Gastrocnemius medialis (tissue), 4 donors: Measurements from ENCODE around the gene SLC6A19. TPM values are rescaled to one million over a fixed set of nuclear protein-coding genes. Genes with fewer than 3 reads are reported as not detected.

Experiments used
- ATAC-seq, 2 donors: fragments of 150-250 bp; one replicate each; pipeline ENCODE4 v1.9.1; 2016
- DNase-seq, 2 donors: peaks; one replicate each; pipeline ENCODE4 v3.0.0-alpha.2; 2019
- H3K27ac ChIP-seq, 4 donors: fragments of 200-600 bp; sonication (generic); 1 replicate in 1 of 4; 2 replicates in 3 of 4; pipeline ENCODE4 v1.5.1; 2016 to 2018; ENCODE audit warnings: mild to moderate bottlenecking in 2 of 4, moderate library complexity in 1 of 4
- H3K27me3 ChIP-seq, 3 donors: fragments of 200-600 bp; sonication (generic) in 2 of 3; 1 replicate in 1 of 3; 2 replicates in 2 of 3; pipeline versions ENCODE4 v1.5.1 to v1.6.0; 2016 to 2019; ENCODE audit warnings: mild to moderate bottlenecking in 1 of 3, moderate library complexity in 1 of 3
- H3K36me3 ChIP-seq, 2 donors: fragments of 200-600 bp; sonication (generic) in 1 of 2; one replicate each; pipeline ENCODE4 v1.5.1; 2017 to 2018
- H3K4me1 ChIP-seq, 2 donors: fragments of 200-600 bp; sonication (generic) in 1 of 2; one replicate each; pipeline ENCODE4 v1.5.1; 2016 to 2017; ENCODE audit warnings: mild to moderate bottlenecking in 2 of 2
- H3K4me3 ChIP-seq, 4 donors: fragments of 200-600 bp; sonication (generic) in 3 of 4; 1 replicate in 1 of 4; 2 replicates in 3 of 4; pipeline ENCODE4 v1.5.1; 2016 to 2019; ENCODE audit warnings: mild to moderate bottlenecking in 2 of 4
- H3K9me3 ChIP-seq, 3 donors: fragments of 200-600 bp; sonication (generic) in 2 of 3; 1 replicate in 1 of 3; 2 replicates in 2 of 3; pipeline ENCODE4 v1.5.1; 2016 to 2019
- CTCF ChIP-seq, 5 experiments: fragments of 450-650 bp in 3 of 5; fragments of 200-600 bp in 2 of 5; sonication (generic) in 2 of 5; IDR thresholded peaks in 4 of 5; conservative IDR thresholded peaks in 1 of 5; 1 replicate in 4 of 5; 2 replicates in 1 of 5; pipeline ENCODE4 v1.5.1; 2016 to 2019; ENCODE audit warnings: antibody characterized with exemption in 5 of 5, mild to moderate bottlenecking in 3 of 5, moderate library complexity in 3 of 5
- POLR2A ChIP-seq, 2 donors: fragments of 450-650 bp; IDR thresholded peaks; one replicate each; pipeline ENCODE4 v1.6.1; 2017; ENCODE audit warnings: antibody characterized with exemption in 2 of 2, mild to moderate bottlenecking in 2 of 2, moderate library complexity in 2 of 2
- in situ Hi-C, 4 donors: fragments of 200-750 bp; cut with MboI; loops; one replicate each; pipeline versions ENCODE4 v1.15.0 to v1.8.0; 2017; ENCODE audit warnings: low sequenced_read_pairs in 4 of 4
- intact Hi-C: fragments of 100-400 bp; cut with DNase I; formaldehyde crosslinking; loops from one replicate; pipeline ENCODE4 v1.15.1; 2023; ENCODE audit warnings: low total_unique reads
- total RNA-seq, 4 donors: library from RNA; depleted of rRNA; stranded (reverse); fragments of >200 nt; gene quantifications; one replicate each; pipeline versions ENCODE4 v1.1.0 to v1.2.3, GENCODE V29; 2016

Gene SLC6A19
- total RNA-seq, 4 donors from 2014 or later: 0.05 TPM; not detected in 3

- Histone ChIP-seq H3K27ac (no peak overlapping the region), H3K36me3 (no peaks in the 10 kb centered on the region), H3K9me3 (no peaks in the 10 kb centered on the region), H3K27me3 (peaks cover 0 to 4% (median 0%) of the 10 kb centered on the region in 3 donors), H3K4me1 (peaks cover 5 to 7% of the 10 kb centered on the region in 2 donors), H3K4me3 (no peak overlapping the region)
- no peak for ATAC-seq
- intact Hi-C loops: no loop called here
- DNase-seq: no peak
- in situ Hi-C loops: no loop called here
- TF ChIP-seq CTCF (IDR thresholded peaks at IDR 0.05 in 4 of 5, conservative IDR thresholded peaks at IDR 0.05 in 1 of 5) (no peak), POLR2A (IDR thresholded peaks at IDR 0.05) (no peak)
These were observed 28.4 kb downstream of the SLC6A19 start for GRCh38 chr5:1229822-1230221.

- TF ChIP-seq CTCF (IDR thresholded peaks at IDR 0.05 in 4 of 5, conservative IDR thresholded peaks at IDR 0.05 in 1 of 5) (no peak), POLR2A (IDR thresholded peaks at IDR 0.05) (no peak)
- in situ Hi-C loops: no loop called here
These were observed 29.2 kb downstream of the SLC6A19 start for GRCh38 chr5:1230551-1230950.

GRCh38 chr5:1231354-1231905, 30.0 kb downstream of the SLC6A19 start:
- Histone ChIP-seq H3K27me3 (peaks cover 0 to 4% (median 3%) of the 10 kb centered on the region in 3 donors), H3K4me1 (peaks cover 5 to 7% of the 10 kb centered on the region in 2 donors), H3K27ac (no peak overlapping the region), H3K36me3 (no peaks in the 10 kb centered on the region), H3K9me3 (no peaks in the 10 kb centered on the region), H3K4me3 (no peak overlapping the region)
- TF ChIP-seq CTCF (IDR thresholded peaks at IDR 0.05 in 4 of 5, conservative IDR thresholded peaks at IDR 0.05 in 1 of 5): no peak
- TF ChIP-seq POLR2A (IDR thresholded peaks at IDR 0.05): no peak
- intact Hi-C loops: no loop called here
- ATAC-seq (no peak), DNase-seq (no peak)
- in situ Hi-C loops: no loop called here

More at GRCh38 chr5:1230551-1230950, 29.2 kb downstream of the SLC6A19 start:
- ATAC-seq (no peak), DNase-seq (no peak)
- H3K9me3 ChIP-seq: no peaks in the 10 kb centered on the region
- H3K36me3 ChIP-seq: no peaks in the 10 kb centered on the region
- H3K4me3 ChIP-seq: no peak overlapping the region
- peaks cover 0 to 4% (median 0%) of the 10 kb centered on the region in 3 donors for H3K27me3 ChIP-seq
- peaks cover 5 to 7% of the 10 kb centered on the region in 2 donors for H3K4me1 ChIP-seq
- H3K27ac ChIP-seq: no peak overlapping the region
- intact Hi-C loops: no loop called here

- no peaks in the 10 kb centered on the region for H3K9me3 ChIP-seq
- peaks cover 0 to 4% (median 3%) of the 10 kb centered on the region in 3 donors for H3K27me3 ChIP-seq
- DNase-seq (no peak), ATAC-seq (no peak)
- no peak overlapping the region for H3K27ac ChIP-seq
- H3K4me3 ChIP-seq: no peak overlapping the region
- in situ Hi-C loops: no loop called here
- no peaks in the 10 kb centered on the region for H3K36me3 ChIP-seq
- no peak for TF ChIP-seq POLR2A (IDR thresholded peaks at IDR 0.05)
- TF ChIP-seq CTCF (IDR thresholded peaks at IDR 0.05 in 4 of 5, conservative IDR thresholded peaks at IDR 0.05 in 1 of 5): no peak
- peaks cover 2 to 3% of the 10 kb centered on the region in 2 donors for H3K4me1 ChIP-seq
- intact Hi-C loops: no loop called here
These were observed 31.4 kb downstream of the SLC6A19 start for GRCh38 chr5:1232780-1233179.

GRCh38 chr5:1235379-1235778, 34.0 kb downstream of the SLC6A19 start:
- H3K27ac ChIP-seq: no peak overlapping the region
- H3K9me3 ChIP-seq: no peaks in the 10 kb centered on the region
- no peak for TF ChIP-seq POLR2A (IDR thresholded peaks at IDR 0.05)
- TF ChIP-seq CTCF (IDR thresholded peaks at IDR 0.05 in 4 of 5, conservative IDR thresholded peaks at IDR 0.05 in 1 of 5): no peak
- no peak for ATAC-seq
- no peak for DNase-seq
- peaks cover 0 to 4% (median 3%) of the 10 kb centered on the region in 3 donors for H3K27me3 ChIP-seq
- no peaks in the 10 kb centered on the region for H3K36me3 ChIP-seq
- H3K4me3 ChIP-seq: no peak overlapping the region
- intact Hi-C loops (no loop called here), in situ Hi-C loops (no loop called here)
- H3K4me1 ChIP-seq: no peaks in the 10 kb centered on the region
